GM23338 (cell line): Measurements from ENCODE around the gene TCERG1L. TPM values are rescaled to one million over a fixed set of nuclear protein-coding genes. Genes with fewer than 3 reads are reported as not detected.

Source experiments
- ATAC-seq: fragments of 200-7000 bp; cut with Tn5 transposase; 3 replicates; pipeline ENCODE4 v1.9.1; 2020
- DNase-seq: peaks from one replicate; pipeline ENCODE4 v3.0.0-alpha.2; 2015; ENCODE audit warnings: low spot score
- H2AFZ ChIP-seq: fragments of 200-600 bp; sonication (generic); 2 replicates; pipeline ENCODE4 v1.8.0; 2016; ENCODE audit warnings: antibody characterized with exemption, mild to moderate bottlenecking, moderate library complexity
- H3F3A ChIP-seq: fragments of 200-600 bp; sonication (generic); replicated peaks from 2 replicates; pipeline ENCODE4 v1.8.0; 2017; ENCODE audit warnings: antibody characterized with exemption, mixed run types, low read depth
- H3K27ac ChIP-seq: fragments of 200-600 bp; sonication (generic); 2 replicates; pipeline ENCODE4 v1.6.1; 2016; ENCODE audit warnings: low read depth
- H3K27me3 ChIP-seq: fragments of 200-600 bp; sonication (generic); 2 replicates; pipeline ENCODE4 v1.8.0; 2016; ENCODE audit warnings: mild to moderate bottlenecking, mixed run types, moderate library complexity; ENCODE audit not compliant: insufficient read depth
- H3K36me3 ChIP-seq: fragments of 200-600 bp; sonication (generic); 2 replicates; pipeline ENCODE4 v1.8.0; 2016; ENCODE audit warnings: mild to moderate bottlenecking; ENCODE audit not compliant: insufficient read depth
- H3K4me1 ChIP-seq: fragments of 200-600 bp; sonication (generic); 2 replicates; pipeline ENCODE4 v1.8.0; 2016; ENCODE audit warnings: mild to moderate bottlenecking, moderate library complexity; ENCODE audit not compliant: insufficient read depth
- H3K4me2 ChIP-seq: fragments of 200-600 bp; sonication (generic); 2 replicates; pipeline ENCODE4 v1.7.1; 2017; ENCODE audit warnings: mixed run types
- H3K4me3 ChIP-seq: fragments of 200-600 bp; sonication (generic); 2 replicates; pipeline ENCODE4 v1.6.1; 2016; ENCODE audit warnings: mixed run types
- H3K79me2 ChIP-seq: fragments of 200-600 bp; sonication (generic); replicated peaks from 2 replicates; pipeline ENCODE4 v1.8.0; 2017; ENCODE audit warnings: mild to moderate bottlenecking; ENCODE audit not compliant: insufficient read depth
- H3K9me2 ChIP-seq: fragments of 200-600 bp; sonication (generic); 2 replicates; pipeline ENCODE4 v1.8.0; 2017; ENCODE audit not compliant: insufficient read depth
- H4K20me1 ChIP-seq: fragments of 200-600 bp; sonication (generic); replicated peaks from 2 replicates; pipeline ENCODE4 v1.8.0; 2017; ENCODE audit warnings: mild to moderate bottlenecking; ENCODE audit not compliant: insufficient read depth
- H3K27ac Mint-ChIP-seq: 2 replicates; pipeline ENCODE4 v1.8.0; 2020; ENCODE audit warnings: inconsistent platforms, mild to moderate bottlenecking, moderate library complexity, mixed read lengths
- H3K27me3 Mint-ChIP-seq: 3 replicates; pipeline ENCODE4 v1.8.0; 2022; ENCODE audit warnings: low read depth, mild to moderate bottlenecking, moderate library complexity, mixed read lengths, inconsistent platforms; ENCODE audit not compliant: insufficient read depth, poor library complexity
- H3K36me3 Mint-ChIP-seq: 3 replicates; pipeline ENCODE4 v1.8.0; 2021; ENCODE audit warnings: low read depth, mild to moderate bottlenecking, inconsistent platforms, moderate library complexity, mixed read lengths
- H3K4me1 Mint-ChIP-seq: 3 replicates; pipeline ENCODE4 v1.8.0; 2020; ENCODE audit warnings: mild to moderate bottlenecking, inconsistent platforms, mixed read lengths
- H3K4me3 Mint-ChIP-seq: 3 replicates; pipeline ENCODE4 v1.8.0; 2021; ENCODE audit warnings: moderate library complexity, mild to moderate bottlenecking, inconsistent platforms, mixed read lengths
- H3K9me3 Mint-ChIP-seq: 3 replicates; pipeline ENCODE4 v1.8.0; 2020; ENCODE audit warnings: moderate library complexity, mild to moderate bottlenecking, inconsistent platforms, mixed read lengths
- CREB1 ChIP-seq: fragments of 250-450 bp; sonication (Bioruptor Pico); IDR thresholded peaks from 2 replicates; pipeline ENCODE4 v1.5.0; 2020; ENCODE audit warnings: low read depth, mild to moderate bottlenecking, moderate library complexity
- CTCF ChIP-seq, 2 experiments: fragments of 200-600 bp in 1 of 2; sonication (generic) in 1 of 2; conservative IDR thresholded peaks; 2 replicates each; pipeline versions ENCODE4 v1.5.1 to v1.6.1; 2016 to 2017; ENCODE audit warnings: antibody characterized with exemption in 2 of 2, low read depth in 2 of 2, mild to moderate bottlenecking in 2 of 2, moderate library complexity in 1 of 2
- ETS1 ChIP-seq: IDR thresholded peaks from 2 replicates; pipeline ENCODE4 v1.6.1; 2016; ENCODE audit warnings: antibody characterized with exemption
- EZH2 ChIP-seq: fragments of 200-600 bp; sonication (generic); IDR thresholded peaks from one replicate; pipeline ENCODE4 v1.8.0; 2017; ENCODE audit warnings: antibody characterized with exemption, mild to moderate bottlenecking, low read depth; ENCODE audit not compliant: unreplicated experiment
- EZH2phosphoT487 ChIP-seq: fragments of 200-600 bp; sonication (generic); IDR thresholded peaks from one replicate; pipeline ENCODE4 v1.8.1; 2018; ENCODE audit warnings: antibody characterized with exemption; ENCODE audit not compliant: unreplicated experiment
- JUNB ChIP-seq: IDR thresholded peaks from one replicate; pipeline ENCODE4 v1.6.1; 2016; ENCODE audit warnings: antibody characterized with exemption; ENCODE audit not compliant: unreplicated experiment
- NANOG ChIP-seq: IDR thresholded peaks from 2 replicates; pipeline ENCODE4 v1.6.1; 2016; ENCODE audit warnings: antibody characterized with exemption, borderline replicate concordance
- POLR2AphosphoS5 ChIP-seq: IDR thresholded peaks from 2 replicates; pipeline ENCODE4 v1.6.1; 2016; ENCODE audit warnings: antibody characterized with exemption, low read depth
- STAT1 ChIP-seq: IDR thresholded peaks from one replicate; pipeline ENCODE4 v1.6.1; 2016; ENCODE audit warnings: antibody characterized with exemption; ENCODE audit not compliant: unreplicated experiment
- ZNF114 ChIP-seq: fragments of 250-450 bp; sonication (Bioruptor Pico); IDR thresholded peaks from 2 replicates; pipeline ENCODE4 v1.5.0; 2020; ENCODE audit warnings: mild to moderate bottlenecking, moderate library complexity
- ZNF331 ChIP-seq: fragments of 250-450 bp; sonication (Bioruptor Pico); IDR thresholded peaks from 2 replicates; pipeline ENCODE4 v1.5.0; 2020; ENCODE audit warnings: low read depth, mild to moderate bottlenecking, moderate library complexity
- ZNF462 ChIP-seq: fragments of 250-450 bp; sonication (Bioruptor Pico); IDR thresholded peaks from 2 replicates; pipeline ENCODE4 v1.5.0; 2020; ENCODE audit warnings: mild to moderate bottlenecking, moderate library complexity
- polyA plus RNA-seq: library from polyadenylated mRNA; unstranded; fragments of >200 nt; fragmentation: Nextera tagmentation; extraction: Ambion mirVana; gene quantifications from 2 replicates; pipeline ENCODE4 v1.2.1, GENCODE V29; 2016
- total RNA-seq: library from RNA; depleted of rRNA; stranded (reverse); fragments of >200 nt; shearing (Covaris generic); gene quantifications from 2 replicates; pipeline ENCODE4 v1.2.3, GENCODE V29; 2014
- TF ChIP-seq, protein P1 (sequence below): IDR thresholded peaks from one replicate; pipeline ENCODE4 v1.6.1; 2018; ENCODE audit warnings: antibody characterized with exemption; ENCODE audit not compliant: unreplicated experiment

The TCERG1L gene
- total and polyA plus RNA-seq, 2 experiments from 2014 or later: 3.9 to 5.5 TPM

DNA sequence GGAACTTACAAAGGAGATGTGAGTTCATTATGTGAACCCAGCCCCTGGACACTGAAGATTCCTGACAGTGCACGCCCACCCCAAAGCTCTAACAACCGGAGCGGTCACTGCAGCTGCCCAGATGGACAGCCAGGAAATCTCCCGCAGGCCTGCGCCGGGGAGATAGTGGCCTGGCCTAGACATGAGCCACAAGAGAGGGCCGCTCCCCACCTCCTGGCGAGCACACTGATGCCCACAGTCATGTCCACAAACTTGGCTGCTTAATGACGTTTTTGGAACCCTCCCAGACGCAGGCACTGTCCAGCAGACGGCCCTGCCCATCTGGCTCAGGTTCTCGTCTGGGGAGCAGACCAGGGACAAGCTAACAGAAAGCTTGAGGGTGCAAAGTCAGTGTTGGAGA is 34.2 kb downstream of the TCERG1L start:
- Mint-ChIP-seq H3K4me3 (no peak overlapping the region), H3K27ac (no peak overlapping the region), H3K9me3 (peaks cover 93% of the 10 kb centered on the region), H3K36me3 (peaks cover 28% of the 10 kb centered on the region), H3K27me3 (peaks cover 3% of the 10 kb centered on the region), H3K4me1 (no peaks in the 10 kb centered on the region; the same call in 2 of the 3 replicates)
- Histone ChIP-seq H3K36me3 (no peaks in the 10 kb centered on the region), H4K20me1 (no peaks in the 10 kb centered on the region), H3K4me1 (no peaks in the 10 kb centered on the region), H3K4me2 (no peak overlapping the region), H3K79me2 (no peaks in the 10 kb centered on the region), H3K4me3 (no peak overlapping the region), H2AFZ (no peak overlapping the region), H3K9me2 (no peaks in the 10 kb centered on the region), H3F3A (no peaks in the 10 kb centered on the region), H3K27me3 (no peaks in the 10 kb centered on the region), H3K27ac (no peak overlapping the region)
- TF ChIP-seq ETS1 (no peak), JUNB (no peak), STAT1 (no peak), CTCF (conservative IDR thresholded peaks at IDR 0.05; ENCODE audit: low read depth in 2 of 2) (no peak), CREB1 (no peak), ZNF114 (CRISPR knock-in tag) (no peak), POLR2AphosphoS5 (no peak), NANOG (no peak), ZNF462 (CRISPR knock-in tag) (no peak), EZH2phosphoT487 (no peak), ZNF331 (CRISPR knock-in tag) (no peak), EZH2 (no peak)
- TF ChIP-seq, protein P1, sequence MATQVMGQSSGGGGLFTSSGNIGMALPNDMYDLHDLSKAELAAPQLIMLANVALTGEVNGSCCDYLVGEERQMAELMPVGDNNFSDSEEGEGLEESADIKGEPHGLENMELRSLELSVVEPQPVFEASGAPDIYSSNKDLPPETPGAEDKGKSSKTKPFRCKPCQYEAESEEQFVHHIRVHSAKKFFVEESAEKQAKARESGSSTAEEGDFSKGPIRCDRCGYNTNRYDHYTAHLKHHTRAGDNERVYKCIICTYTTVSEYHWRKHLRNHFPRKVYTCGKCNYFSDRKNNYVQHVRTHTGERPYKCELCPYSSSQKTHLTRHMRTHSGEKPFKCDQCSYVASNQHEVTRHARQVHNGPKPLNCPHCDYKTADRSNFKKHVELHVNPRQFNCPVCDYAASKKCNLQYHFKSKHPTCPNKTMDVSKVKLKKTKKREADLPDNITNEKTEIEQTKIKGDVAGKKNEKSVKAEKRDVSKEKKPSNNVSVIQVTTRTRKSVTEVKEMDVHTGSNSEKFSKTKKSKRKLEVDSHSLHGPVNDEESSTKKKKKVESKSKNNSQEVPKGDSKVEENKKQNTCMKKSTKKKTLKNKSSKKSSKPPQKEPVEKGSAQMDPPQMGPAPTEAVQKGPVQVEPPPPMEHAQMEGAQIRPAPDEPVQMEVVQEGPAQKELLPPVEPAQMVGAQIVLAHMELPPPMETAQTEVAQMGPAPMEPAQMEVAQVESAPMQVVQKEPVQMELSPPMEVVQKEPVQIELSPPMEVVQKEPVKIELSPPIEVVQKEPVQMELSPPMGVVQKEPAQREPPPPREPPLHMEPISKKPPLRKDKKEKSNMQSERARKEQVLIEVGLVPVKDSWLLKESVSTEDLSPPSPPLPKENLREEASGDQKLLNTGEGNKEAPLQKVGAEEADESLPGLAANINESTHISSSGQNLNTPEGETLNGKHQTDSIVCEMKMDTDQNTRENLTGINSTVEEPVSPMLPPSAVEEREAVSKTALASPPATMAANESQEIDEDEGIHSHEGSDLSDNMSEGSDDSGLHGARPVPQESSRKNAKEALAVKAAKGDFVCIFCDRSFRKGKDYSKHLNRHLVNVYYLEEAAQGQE: no peak
- DNase-seq (no peak), ATAC-seq (no peak)
